Sciatic nerve (tissue), 2 donors: ENCODE results near the gene TAF8. TPM values are rescaled to one million over a fixed set of nuclear protein-coding genes. Genes with fewer than 3 reads are reported as not detected.
"Not testable (repeated sequence)": the region's sequence is repeated elsewhere in the genome, so short reads cannot be mapped to it uniquely, and the experiment has no call there.

ENCODE experiments used
- ATAC-seq: fragments of 200-7000 bp; cut with Tn5 transposase; one replicate; pipeline ENCODE4 v1.9.1; 2020; ENCODE audit warnings: mild to moderate bottlenecking, moderate library complexity
- DNase-seq: peaks from one replicate; pipeline ENCODE4 v3.0.0-alpha.2; 2020; ENCODE audit warnings: low spot score
- intact Hi-C: fragments of 100-400 bp; cut with DNase I; formaldehyde crosslinking; loops from one replicate; pipeline ENCODE4 v1.14.2; 2022
- total RNA-seq: library from RNA; stranded (reverse); fragmentation: NEBNext Ultra II Directional; extraction: Animal tissue kit (Norgen Biotek cat#: 25700); gene quantifications from one replicate; pipeline ENCODE4 v1.2.1, GENCODE V29; 2021
- donor health status: DM: no; HTN: no; CAD: no.
- donor health status: DM: no; HTN: no; CAD: no.

Gene TAF8, protein sequence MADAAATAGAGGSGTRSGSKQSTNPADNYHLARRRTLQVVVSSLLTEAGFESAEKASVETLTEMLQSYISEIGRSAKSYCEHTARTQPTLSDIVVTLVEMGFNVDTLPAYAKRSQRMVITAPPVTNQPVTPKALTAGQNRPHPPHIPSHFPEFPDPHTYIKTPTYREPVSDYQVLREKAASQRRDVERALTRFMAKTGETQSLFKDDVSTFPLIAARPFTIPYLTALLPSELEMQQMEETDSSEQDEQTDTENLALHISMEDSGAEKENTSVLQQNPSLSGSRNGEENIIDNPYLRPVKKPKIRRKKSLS
- total RNA-seq, result 28.6 TPM

DNA sequence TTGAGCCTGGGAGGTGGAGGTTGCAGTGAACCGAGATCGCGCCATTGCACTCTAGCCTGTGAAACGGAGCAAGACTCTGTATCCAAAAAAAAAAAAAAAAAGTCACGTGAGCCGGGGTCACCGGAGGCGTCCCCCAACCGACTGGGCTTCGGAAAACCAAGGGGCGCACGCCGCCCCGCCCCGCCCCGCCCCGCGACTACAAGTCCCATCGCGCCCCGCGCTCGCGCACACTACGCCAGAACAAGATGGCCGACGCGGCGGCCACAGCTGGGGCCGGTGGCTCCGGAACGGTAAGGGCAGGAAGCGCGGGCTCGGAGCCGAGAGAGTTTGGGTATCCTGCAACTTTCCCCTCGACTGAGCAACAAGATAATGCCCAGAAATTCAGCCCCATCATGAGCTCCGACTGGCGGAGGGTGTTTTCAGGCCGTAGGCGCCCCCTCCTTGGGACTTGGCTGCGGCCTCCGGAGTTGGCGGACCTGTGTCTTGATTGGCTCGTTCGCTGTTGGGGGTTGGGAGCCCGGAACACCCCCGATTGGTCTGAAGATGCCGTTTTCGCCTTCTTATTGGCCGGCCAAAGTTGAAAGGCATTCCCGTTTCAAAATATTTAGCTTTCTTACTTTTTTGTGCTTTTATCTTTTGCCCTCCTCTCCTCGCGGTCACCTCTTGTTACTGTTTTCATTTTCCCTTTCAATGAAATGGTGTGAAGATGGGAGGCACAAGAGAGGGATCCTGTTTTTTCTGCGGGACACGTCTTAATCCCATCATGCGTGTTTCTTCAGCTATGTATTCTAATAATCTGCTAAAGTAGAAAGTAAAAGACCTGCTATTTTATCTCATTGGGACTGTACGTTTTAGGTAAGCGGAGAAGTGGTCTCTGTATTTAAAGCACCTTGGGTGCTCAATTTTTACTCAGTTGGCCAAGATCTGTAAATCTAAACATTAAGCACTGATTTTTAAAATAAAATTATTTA lies at the start of gene TAF8:
TAF8 (plus strand) TSS at position 228 of the 971 bp plus-strand sequence; CDS start at position 246, 18 bp downstream.
- ATAC-seq (peak; percentile 89), DNase-seq (peak; percentile 94)
- intact Hi-C loops, result loop anchor here (5.0 kb wide), 1 partner anchor 657 kb away; no protein-coding TSS in a partner anchor

DNA sequence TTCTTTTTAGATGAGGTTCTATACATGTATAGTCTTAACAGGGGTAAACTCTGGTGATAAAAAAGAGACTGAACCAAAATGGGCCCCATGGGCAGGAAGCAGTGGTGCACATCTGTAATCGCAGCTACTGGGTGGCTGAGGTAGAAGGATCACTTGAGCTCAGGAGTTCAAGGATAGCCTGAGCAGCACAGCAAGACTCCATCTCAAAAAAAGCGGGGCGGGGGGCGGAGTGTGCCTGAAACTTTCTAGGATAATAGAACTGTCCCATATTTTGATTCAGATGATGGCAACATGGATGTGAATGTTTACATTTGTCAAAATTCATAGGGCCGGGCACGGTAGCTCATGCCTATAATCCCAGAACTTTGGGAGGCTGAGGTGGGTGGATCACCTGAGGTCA lies 48.8 kb upstream of the TAF8 start:
- ATAC-seq, result no peak
- intact Hi-C loops, result no loop called here
- no peak for DNase-seq

DNA sequence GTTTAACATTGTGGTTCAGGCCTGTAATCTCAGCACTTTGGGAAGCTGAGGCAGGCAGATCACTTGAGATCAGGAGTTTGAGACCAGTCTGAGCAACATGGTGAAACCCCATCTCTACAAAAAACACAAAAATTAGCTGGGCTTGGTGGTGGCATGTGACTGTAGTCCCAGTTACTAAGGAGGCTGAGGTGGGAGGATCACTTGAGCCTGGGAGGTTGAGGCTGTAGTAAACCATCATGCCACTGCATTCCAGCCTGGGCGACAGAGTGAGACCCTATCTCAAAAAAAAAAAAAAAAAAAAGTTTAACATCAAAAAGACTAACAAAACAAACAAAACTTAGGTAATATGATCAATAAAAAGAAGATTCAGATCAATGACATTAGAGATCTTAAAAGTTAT lies 46.7 kb upstream of the TAF8 start:
- DNase-seq, intact Hi-C loops, ATAC-seq: not testable (repeated sequence)

DNA sequence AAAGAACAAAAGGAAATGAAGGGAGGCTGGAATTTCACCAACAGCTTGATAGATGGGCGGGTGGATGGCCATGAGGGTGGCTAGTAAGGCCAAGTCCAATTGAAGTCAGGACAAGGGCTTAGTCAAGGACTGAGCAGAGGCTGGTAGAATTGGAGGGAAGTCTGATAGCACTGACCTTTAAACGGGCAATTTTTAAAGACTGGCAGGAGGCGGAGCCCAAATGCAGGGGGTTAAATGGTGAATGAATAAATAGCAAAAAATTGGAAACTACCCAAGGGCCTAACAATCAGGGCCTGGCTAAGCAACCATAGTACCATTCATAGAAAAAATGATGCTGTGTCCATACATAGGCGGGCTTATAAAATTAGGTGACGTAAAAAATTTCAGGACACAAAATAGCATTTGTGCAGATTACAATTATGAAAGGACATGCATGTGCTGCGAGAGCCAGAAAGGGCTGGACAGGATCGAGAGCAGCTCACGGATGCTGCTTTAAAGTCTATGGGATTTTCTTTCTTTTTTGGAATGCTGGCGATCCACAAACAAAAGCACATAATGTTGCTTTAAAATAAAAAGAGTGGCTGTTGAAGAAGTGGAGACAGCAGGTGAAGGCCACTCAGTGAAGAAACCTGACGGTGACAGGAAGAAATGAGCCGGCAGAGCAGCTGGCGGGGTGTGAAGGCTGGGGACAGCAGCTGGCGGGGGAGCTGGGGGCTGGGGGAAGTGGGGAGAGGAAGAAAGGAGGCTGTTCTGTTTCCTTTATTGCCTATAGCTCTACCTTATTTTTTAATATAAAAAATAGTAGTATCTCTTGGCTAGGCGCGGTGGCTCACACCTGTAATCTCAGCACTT lies 42.8 kb upstream of the TAF8 start:
- ATAC-seq, result peak; percentile 75
- DNase-seq, result no peak
- intact Hi-C loops, result no loop called here

DNA sequence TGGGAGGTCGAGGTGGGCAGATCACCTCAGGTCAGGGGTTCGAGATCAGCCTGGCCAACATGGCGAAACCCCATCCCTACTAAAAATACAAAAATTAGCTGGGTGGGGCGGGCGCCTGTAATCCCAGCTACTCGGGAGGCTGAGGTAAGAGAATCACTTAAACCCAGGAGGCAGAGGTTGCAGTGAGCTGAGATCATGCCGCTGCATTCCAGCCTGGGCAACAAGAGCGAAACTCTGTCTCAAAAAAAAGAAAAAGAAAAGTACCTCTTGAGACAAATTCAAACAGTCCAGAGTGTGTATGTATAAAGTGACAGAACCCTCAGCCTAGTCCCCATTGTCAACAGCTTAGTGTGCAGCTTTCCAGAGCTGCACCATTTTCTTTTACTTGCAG lies 42.2 kb upstream of the TAF8 start:
- intact Hi-C loops, DNase-seq, ATAC-seq: not testable (repeated sequence)

DNA sequence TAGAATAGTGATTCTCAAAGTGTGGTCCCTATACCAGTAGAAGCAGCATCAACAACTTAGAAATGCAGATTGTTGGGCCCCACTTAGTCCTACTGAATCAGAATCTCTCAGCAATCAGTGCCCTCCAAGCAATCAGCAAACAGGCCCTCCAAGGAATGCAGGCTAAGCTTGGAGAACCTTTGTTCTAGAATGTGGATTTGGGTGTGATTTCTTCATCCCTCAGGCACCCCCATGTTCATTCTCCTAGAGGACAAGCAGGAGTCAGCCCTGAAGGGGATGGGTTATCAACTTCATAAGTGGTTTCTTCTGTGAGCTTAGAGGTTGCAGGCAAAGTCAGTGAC lies 40.5 kb upstream of the TAF8 start:
- DNase-seq (no peak), ATAC-seq (no peak)
- intact Hi-C loops, result no loop called here

DNA sequence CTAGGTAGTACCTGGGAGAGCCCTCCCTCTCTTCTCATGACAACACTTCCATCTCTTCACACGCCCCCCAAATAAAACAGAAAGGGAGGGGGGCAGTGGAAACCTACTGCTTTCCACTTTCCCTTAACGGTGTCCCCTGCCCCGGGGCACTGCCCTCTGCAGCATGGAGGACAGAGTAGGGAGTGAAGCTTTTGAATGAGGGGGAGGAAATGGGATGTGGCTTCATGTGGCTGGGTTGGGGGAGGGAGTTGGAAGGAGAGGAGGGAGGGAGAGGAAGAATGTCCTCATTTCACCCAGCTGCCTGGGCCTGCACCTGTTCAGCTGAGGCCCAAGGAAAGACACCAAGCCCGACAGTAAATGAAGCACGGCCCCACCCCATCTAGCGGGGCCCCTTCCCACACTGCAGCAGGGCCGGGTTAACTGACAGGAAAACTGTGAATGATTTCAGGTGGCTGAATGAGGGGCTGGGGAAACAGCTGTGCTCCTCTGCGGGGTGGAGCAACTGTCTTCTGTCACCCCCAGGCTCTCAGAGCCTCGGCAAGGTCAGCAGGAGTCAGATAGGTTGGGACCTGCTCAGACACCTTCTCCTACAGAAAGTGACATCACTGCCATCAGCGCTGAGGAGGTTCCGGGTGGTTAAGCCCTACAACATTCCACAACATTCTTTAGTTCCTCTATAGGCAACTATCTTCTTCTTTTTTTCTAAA lies 40.0 kb upstream of the TAF8 start:
- ATAC-seq (peak; percentile 22), DNase-seq (no peak)
- intact Hi-C loops, result no loop called here

DNA sequence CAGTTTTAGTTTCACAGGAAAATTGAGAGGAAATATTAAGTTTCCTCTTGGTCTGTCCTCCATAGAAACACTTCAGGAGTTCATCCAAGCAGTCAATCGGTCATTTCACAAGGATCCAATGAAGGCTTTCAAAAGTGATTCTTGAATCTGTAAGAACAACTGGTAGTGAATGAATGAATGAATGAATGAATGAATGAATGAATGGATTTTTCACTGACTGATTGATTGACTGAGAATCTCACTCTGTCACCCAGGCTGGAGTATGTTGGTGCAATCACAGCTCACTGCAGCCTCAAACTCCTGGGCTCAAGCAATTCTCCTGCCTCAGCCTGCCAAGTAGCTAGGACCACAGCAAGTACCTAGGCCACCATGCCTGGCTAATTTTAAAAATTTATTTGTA lies 39.4 kb upstream of the TAF8 start:
- ATAC-seq, result no peak
- no peak for DNase-seq
- intact Hi-C loops, result no loop called here

DNA sequence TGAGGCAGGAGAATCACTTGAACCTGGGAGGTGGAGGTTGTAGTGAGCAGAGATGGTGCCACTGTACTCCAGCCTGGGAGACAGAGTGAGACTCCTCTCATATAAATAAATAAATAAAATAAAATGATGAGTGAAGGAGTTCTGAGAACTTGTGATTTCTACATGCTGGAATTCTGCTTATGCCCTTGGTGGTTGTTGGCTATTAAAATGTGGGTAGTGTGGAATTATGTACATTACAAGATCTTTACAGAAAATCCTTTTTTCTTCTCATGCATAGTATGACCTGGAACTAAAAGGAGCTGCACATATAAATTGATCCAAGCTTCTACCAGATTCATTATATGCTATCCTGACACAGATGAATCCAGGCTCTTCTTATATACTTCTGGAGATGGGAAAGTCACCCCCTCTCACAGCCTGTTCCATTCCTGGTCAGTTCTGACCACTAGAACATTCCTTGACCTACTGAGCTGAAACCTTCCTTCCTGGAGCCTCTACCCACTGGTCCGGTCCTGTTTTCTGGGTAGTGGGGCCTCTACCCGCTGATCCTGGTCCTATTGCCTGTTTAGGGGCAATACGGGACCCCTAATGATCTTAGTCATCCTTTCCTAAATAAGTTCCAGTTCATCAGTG lies 37.7 kb upstream of the TAF8 start:
- intact Hi-C loops, result no loop called here
- peak; percentile 3 for DNase-seq
- ATAC-seq, result no peak

DNA sequence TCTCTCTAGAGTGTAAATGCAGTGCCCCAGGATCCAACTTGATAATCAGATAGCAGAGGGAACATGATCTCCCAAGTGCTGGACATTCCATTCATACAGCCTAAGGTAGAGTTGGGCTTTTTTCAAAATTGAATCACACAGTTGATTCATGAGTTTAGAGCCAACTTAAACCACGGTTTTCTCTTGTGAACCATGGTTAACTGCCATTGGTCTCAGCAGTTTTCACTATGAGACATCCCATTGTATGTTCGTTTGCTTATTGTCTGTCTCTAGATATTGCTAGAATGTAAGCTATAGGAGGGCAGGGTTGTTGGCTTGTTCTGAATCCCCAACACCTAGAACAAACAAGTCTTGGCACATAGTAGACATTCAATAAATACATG lies 37.2 kb upstream of the TAF8 start:
- ATAC-seq (no peak), DNase-seq (no peak)
- intact Hi-C loops, result no loop called here

DNA sequence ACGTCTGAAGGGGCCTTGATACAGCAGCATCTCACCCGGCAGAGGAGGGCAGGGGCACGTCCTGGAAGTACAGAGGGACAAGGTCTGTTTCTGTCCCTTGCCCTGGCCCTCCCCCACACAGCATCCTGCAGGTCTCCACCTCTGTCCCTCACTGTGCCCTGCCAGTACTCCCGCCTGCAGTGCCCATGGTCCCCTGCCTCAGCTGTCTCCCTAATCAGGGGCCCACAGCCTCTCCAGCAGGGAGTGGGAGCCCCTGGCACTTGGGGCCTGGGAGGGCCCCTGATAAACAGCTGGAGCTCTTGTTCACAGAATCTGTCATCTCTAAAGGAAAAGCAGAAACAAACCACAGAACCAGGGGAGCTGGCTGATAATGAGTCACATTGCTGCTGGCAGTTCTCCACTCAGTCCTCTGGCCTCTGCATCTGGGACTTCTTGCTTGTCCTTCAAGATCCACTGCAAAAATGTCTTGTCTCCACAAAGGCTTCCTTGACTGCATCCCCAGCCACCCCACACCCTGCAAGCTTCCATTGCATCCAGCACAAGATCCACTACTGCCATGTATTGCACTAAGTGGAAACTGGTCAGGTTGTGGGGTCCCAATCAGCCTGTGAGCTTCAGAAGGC lies 33.2 kb upstream of the TAF8 start:
- ATAC-seq, result no peak
- intact Hi-C loops, result no loop called here
- no peak for DNase-seq

DNA sequence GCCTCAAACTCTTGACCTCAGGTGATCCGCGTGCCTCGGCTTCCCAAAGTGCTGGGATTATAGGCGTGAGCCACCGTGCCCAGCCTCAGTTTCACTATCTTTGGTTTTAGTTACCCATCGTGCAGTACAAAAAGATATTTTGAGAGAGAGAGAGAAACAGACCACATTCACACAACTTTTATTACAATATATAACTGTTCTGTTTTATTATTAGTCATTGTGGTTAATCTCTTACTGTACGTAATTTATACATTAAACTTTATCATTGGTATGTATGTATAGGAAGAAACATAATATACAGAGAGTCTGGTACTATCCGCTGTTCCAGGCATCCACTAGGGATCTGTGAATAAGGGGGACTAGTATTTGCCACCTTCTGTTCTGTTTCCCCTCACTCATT lies 29.4 kb upstream of the TAF8 start:
- DNase-seq (no peak), ATAC-seq (no peak)
- intact Hi-C loops, result no loop called here

DNA sequence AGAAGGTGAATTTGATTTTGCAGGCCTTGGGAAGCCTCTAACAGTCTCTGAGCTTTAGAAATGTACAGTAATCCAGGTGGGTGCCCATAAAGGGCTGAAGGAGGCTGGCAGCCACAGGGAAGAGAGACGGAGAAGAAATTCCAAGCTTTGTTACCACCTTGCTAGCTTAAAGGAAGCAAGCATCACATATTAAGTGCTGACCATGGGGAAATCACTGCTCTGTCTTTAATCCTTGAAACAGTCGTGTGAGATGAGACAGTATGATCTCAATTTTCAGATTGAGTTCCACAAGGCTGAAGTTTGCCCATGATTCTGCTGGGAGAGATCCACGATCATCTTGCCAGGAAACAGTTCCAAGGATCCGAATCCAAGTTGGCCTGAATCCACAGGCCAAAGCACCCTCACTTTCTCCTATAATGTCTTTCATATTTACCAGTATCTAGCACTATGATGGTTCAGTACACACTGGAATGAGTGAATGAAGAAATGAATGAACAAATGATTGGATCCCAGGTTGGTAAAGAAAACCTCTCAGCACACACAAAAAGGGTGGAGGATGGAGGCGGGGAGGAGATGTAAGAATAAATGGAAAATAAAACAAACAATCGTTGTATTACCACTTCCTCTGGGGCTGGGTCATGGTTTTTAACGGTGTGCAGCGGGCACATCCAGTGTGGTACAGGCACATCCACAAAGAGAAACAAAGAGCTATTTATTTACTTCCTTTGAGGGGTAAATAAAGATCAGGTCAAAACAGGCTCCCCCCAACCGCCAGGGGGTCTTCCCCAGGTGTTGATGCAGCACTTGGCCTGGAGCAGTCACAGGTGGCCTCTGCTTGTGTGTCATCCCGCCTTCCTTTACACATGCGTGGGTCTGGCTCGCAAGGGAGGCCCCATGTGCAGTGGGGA lies 28.2 kb upstream of the TAF8 start:
- peak; percentile 56 for ATAC-seq
- intact Hi-C loops, result no loop called here
- DNase-seq, result no peak

DNA sequence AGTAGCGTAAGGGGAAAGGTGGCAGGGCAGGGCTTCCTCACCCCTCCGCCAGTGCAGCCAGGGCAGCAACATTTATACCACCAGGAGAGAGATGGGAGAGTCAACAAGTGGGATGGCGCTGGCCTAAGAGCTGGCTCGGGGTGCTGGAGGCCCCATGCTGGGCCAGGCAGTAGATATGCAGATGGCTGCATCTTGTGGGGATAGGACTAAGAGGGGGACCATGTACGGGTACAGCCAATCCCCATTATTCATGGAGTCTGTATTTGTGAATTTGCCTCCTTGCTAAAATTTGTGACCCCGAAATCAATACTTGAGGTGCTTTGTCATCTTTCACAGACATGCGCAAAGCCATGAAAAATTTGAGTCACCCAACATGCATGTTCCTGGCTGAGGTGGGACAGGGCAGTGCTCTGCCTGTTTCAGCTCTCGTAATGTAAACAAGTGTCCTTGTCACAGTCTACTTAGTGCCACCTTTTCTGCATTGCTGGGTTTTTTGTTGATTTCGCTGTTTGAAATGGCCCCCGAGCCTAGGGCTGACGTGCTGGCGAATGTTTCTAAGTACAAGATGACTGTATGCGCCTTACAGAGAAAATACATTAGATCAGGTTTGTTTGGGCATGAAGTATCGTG lies 27.5 kb upstream of the TAF8 start:
- intact Hi-C loops, result no loop called here
- no peak for DNase-seq
- peak; percentile 27 for ATAC-seq

DNA sequence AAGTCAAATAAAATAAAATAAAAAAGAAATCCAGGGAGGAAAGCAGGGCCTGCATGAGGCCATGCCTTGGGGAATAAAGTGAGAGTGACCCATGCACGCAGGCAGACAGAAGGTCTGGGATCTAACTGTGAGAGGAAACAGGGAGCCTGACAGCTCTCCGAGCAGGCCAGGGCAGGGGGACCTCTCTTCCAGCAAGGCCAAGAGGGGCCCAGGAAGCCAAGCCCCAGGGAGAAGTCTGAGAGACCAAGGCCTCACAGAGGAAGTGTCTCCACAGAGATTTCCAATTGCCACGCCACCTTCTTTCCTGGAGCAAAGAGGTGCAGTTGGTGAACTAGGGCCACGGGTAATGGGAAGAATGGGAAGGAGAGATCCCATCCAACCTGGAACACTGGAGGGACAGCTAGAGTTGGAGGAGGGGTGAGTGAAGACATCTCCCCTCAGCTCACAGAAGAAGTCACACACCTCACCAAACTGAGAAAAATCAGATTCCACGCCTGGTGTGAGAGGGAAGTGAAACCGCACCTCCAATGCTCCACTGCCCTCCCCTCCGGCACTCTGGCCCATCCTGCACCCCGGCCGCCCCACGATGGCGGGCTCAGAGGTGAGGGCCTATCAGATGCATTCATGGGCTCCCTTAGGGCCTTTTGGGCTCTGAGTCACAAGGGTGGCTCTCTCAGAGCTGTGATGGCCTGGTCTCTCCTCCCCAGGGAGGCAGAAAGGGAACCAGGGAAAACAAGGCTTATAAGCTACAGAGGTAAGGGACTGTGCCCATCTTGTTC lies 25.1 kb upstream of the TAF8 start:
- ATAC-seq (no peak), DNase-seq (no peak)
- intact Hi-C loops, result no loop called here

DNA sequence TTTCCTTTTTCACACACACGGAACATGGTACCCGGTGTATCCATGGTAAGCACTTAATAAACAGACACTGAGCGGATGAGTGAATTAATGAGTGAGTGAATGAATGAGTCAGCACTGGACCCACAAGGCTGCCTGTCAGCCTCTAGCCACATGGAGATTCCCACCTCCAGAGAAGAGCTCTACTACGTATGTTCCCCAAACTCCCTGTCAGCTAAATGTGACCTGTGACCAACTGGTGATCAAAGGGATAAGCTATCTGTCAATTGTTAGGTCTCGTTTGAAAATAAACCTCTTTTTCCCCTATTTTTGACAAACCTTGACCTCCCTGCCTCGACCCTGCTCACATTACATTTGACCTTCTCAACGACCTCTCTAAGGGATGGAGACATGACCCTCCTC lies 24.5 kb upstream of the TAF8 start:
- ATAC-seq (no peak), DNase-seq (no peak)
- intact Hi-C loops, result no loop called here
